ENCODE data around the gene PRDM16. TPM values are rescaled to one million over a fixed set of nuclear protein-coding genes. Genes with fewer than 3 reads are reported as not detected.

Gene PRDM16
- total and polyA plus RNA-seq, 2 of the 8 experiments (the other 6 are each of a cell fraction or from before 2014, with no cell fraction given) = 0.39 to 0.43 TPM

DNA sequence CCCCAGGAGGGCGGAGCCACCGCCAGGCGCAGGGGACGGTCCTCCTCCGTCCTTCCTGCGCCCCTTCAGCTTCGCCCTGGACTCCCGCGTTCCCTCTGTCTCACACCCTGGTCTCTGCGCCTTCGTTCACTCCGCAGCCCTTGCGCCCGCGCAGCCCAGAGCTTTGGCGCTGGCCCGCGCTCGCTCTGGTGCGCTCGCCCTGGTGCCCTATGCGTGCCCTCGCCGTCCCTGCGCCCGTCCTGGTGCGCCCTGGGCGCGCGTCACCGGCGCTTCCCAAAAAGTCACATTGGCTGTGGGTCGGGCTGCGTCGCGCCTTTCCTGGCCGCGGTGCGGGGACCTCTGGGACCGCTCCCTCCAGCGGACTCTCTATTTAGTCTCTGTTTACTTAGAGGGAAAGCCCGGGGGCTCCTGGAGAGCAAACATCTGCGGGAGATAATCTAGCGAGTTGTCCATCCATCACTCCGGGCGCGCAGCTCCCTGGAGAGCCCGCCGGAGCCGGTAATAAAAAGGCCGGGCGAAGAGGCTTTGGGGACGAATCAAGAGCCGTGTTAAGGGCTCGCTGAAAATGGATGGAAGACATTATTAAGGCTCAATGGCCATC is 178.6 kb downstream of the PRDM16 start:
- Histone ChIP-seq H2AK5ac (ENCODE audit: low read depth, low read length) (no peak overlapping the region), H2BK120ac (replicated peaks; ENCODE audit: low read depth, low read length) (no peak overlapping the region), H4K91ac (replicated peaks; ENCODE audit: insufficient read length, low read length) (no peak overlapping the region), H3K27ac (ENCODE audit: low read depth, low read length) (no peak overlapping the region), H3K9ac (replicated peaks in 1 of 4; ENCODE audit: extremely low read depth in 1 of 4, low read depth in 3 of 4, low read length in 3 of 4) (no peak overlapping the region), H3K18ac (ENCODE audit: extremely low read depth, low read length) (no peak overlapping the region; the same call in none of the 2 replicates), H4K20me1 (replicated peaks in 1 of 2; ENCODE audit: control insufficient read depth in 1 of 2, insufficient read depth in 2 of 2, low read length in 2 of 2) (no peaks in the 10 kb centered on the region), H3K14ac (ENCODE audit: insufficient read length) (no peak overlapping the region), H2BK20ac (ENCODE audit: low read length) (no peak overlapping the region), H2BK15ac (ENCODE audit: low read length) (no peak overlapping the region), H3K4ac (replicated peaks; ENCODE audit: insufficient read length, low read depth, low read length) (no peak overlapping the region), H4K8ac (ENCODE audit: extremely low read depth, insufficient read depth, low read length) (no peak overlapping the region; the same call in 1 of the 2 replicates), H3K36me3 (ENCODE audit: control insufficient read depth in 2 of 4, insufficient read depth in 4 of 4, low read length in 3 of 4) (no peaks in the 10 kb centered on the region), H3K4me2 (ENCODE audit: insufficient read depth in 1 of 2, low read depth in 2 of 2, low read length in 2 of 2) (peak overlapping the region; percentile 53 to 63; a peak in 3 of 4 replicates), H2AFZ (ENCODE audit: low read length) (no peak overlapping the region), H3K79me1 (ENCODE audit: low read depth, low read length) (no peaks in the 10 kb centered on the region), H3K4me1 (replicated peaks in 1 of 4; ENCODE audit: control insufficient read depth in 3 of 4, insufficient read depth in 4 of 4, low read length in 3 of 4) (peaks cover 0 to 5% (median 0%) of the 10 kb centered on the region in 4 experiments; a peak in 2 of 7 replicates), H3K27me3 (replicated peaks in 1 of 4; ENCODE audit: control insufficient read depth in 3 of 4, extremely low read depth in 1 of 4, insufficient read depth in 3 of 4, low read length in 3 of 4) (peaks cover 0 to 14% (median 7%) of the 10 kb centered on the region in 4 experiments; a peak in 3 of 7 replicates), H3K56ac (replicated peaks; ENCODE audit: insufficient read length, low read depth, low read length) (no peak overlapping the region), H2BK5ac (ENCODE audit: low read depth, low read length) (no peak overlapping the region), H3K23me2 (ENCODE audit: low read depth, low read length) (no peaks in the 10 kb centered on the region), H4K5ac (ENCODE audit: insufficient read length, low read depth, low read length) (no peak overlapping the region), H3K9me3 (ENCODE audit: insufficient read depth in 2 of 2, low read depth in 1 of 2, low read length in 1 of 2) (no peaks in the 10 kb centered on the region), H3K23ac (ENCODE audit: insufficient read length) (no peak overlapping the region), H2BK12ac (ENCODE audit: low read depth, low read length) (no peak overlapping the region), H3K79me2 (ENCODE audit: control insufficient read depth in 1 of 2, insufficient read depth in 2 of 2, low read length in 2 of 2) (no peaks in the 10 kb centered on the region), H3K4me3 (ENCODE audit: extremely low read depth in 1 of 4, insufficient read depth in 2 of 4, low read depth in 3 of 4, low read length in 4 of 4) (peak overlapping the region; percentile 8 to 56 (median 13); a peak in 5 of 8 replicates)
- 27% methylated on average over 46 of the region's 55 CpGs; no CpG with 5 or more reads in 1 of the 2 experiments for WGBS, 2 experiments (ENCODE audit: extremely low coverage in 1 of 2, insufficient coverage in 1 of 2, insufficient read length in 1 of 2, insufficient replicate concordance in 2 of 2, low coverage in 1 of 2, low lambda C conversion rate in 2 of 2, missing lambda C conversion rate in 1 of 2)
- DNase-seq (ENCODE audit: low read depth in 1 of 2, low spot score in 2 of 2) (peak in 1 of 2 experiments; percentile 75), FAIRE-seq (no peak)
- CTCF ChIA-PET (ENCODE audit: partially characterized antibody) = interaction anchor here (0.7 to 1.4 kb wide), 5 partner anchors 9 to 197 kb away, joined by 3 read pairs; no protein-coding TSS in a partner anchor
- POLR2A ChIA-PET (ENCODE audit: partially characterized antibody) = no interaction called here
- TF ChIP-seq CREB1 (IDR thresholded peaks at IDR 0.05) (0 out of 2 replicates have a peak, but pooled peaks have one; percentile 22), SUZ12 (IDR thresholded peaks at IDR 0.05; ENCODE audit: low read length) (peak; percentile 29; the same call in 1 of the 2 replicates), GABPA (IDR thresholded peaks at IDR 0.05; ENCODE audit: borderline replicate concordance, insufficient read depth, low read length) (peak; percentile 84), EZH2 (IDR thresholded peaks at IDR 0.05; ENCODE audit: low read depth, low read length, severe bottlenecking) (no peak), TAF7 (optimal IDR thresholded peaks at IDR 0.05; ENCODE audit: borderline replicate concordance, low read depth, low read length) (no peak), CTBP2 (IDR thresholded peaks at IDR 0.05; ENCODE audit: borderline replicate concordance, insufficient read depth, insufficient read length, low read length) (no peak), TAF1 (IDR thresholded peaks at IDR 0.05; ENCODE audit: low read depth, low read length) (no peak), KDM4A (IDR thresholded peaks at IDR 0.05; ENCODE audit: low read depth, low read length, severe bottlenecking) (peak; percentile 68), RNF2 (IDR thresholded peaks at IDR 0.05; ENCODE audit: borderline replicate concordance, low read depth, low read length, missing control alignments, poor library complexity, severe bottlenecking) (no peak)
- TF ChIP-seq, protein P1, sequence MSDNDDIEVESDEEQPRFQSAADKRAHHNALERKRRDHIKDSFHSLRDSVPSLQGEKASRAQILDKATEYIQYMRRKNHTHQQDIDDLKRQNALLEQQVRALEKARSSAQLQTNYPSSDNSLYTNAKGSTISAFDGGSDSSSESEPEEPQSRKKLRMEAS (IDR thresholded peaks at IDR 0.05) = peak; percentile 46
- TF ChIP-seq, protein P2, sequence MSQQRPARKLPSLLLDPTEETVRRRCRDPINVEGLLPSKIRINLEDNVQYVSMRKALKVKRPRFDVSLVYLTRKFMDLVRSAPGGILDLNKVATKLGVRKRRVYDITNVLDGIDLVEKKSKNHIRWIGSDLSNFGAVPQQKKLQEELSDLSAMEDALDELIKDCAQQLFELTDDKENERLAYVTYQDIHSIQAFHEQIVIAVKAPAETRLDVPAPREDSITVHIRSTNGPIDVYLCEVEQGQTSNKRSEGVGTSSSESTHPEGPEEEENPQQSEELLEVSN (IDR thresholded peaks at IDR 0.05) = peak; percentile 50

All from H1 (cell line).